WTC11 (cell line): ENCODE measurements around the gene CBX5.

Source experiments
- CTCF ChIP-seq: fragments of 200-600 bp; IDR thresholded peaks from 2 replicates; pipeline ENCODE4 v1.8.0; 2022; ENCODE audit warnings: antibody characterized with exemption
- EMX1 ChIP-seq: fragments of 250-450 bp; sonication (Bioruptor Pico); IDR thresholded peaks from 2 replicates; pipeline ENCODE4 v1.8.0; 2021; ENCODE audit warnings: mild to moderate bottlenecking
- FOXK1 ChIP-seq: sonication (generic); formaldehyde crosslinking; IDR thresholded peaks from 2 replicates; pipeline ENCODE4 v1.8.0; 2022; ENCODE audit warnings: mild to moderate bottlenecking, moderate library complexity, missing genetic modification reagents
- JUN ChIP-seq: sonication (generic); formaldehyde crosslinking; IDR thresholded peaks from 2 replicates; pipeline ENCODE4 v1.8.0; 2023; ENCODE audit warnings: mild to moderate bottlenecking, missing genetic modification reagents
- MAX ChIP-seq: sonication (generic); formaldehyde crosslinking; IDR thresholded peaks from 2 replicates; pipeline ENCODE4 v1.8.0; 2022; ENCODE audit warnings: mild to moderate bottlenecking, missing genetic modification reagents
- MXD4 ChIP-seq: fragments of 250-450 bp; sonication (Bioruptor Pico); IDR thresholded peaks from 2 replicates; pipeline ENCODE4 v1.8.0; 2021; ENCODE audit warnings: mild to moderate bottlenecking, moderate library complexity, borderline replicate concordance
- NR3C1 ChIP-seq: sonication (generic); formaldehyde crosslinking; conservative IDR thresholded peaks from 2 replicates; pipeline ENCODE4 v1.8.1; 2023; ENCODE audit warnings: low read depth, mild to moderate bottlenecking, missing genetic modification reagents
- SMAD4 ChIP-seq: sonication (generic); formaldehyde crosslinking; IDR thresholded peaks from 2 replicates; pipeline ENCODE4 v1.8.0; 2022; ENCODE audit warnings: mild to moderate bottlenecking, missing genetic modification reagents
- SP1 ChIP-seq: sonication (generic); formaldehyde crosslinking; conservative IDR thresholded peaks from 2 replicates; pipeline ENCODE4 v1.8.1; 2022; ENCODE audit warnings: missing genetic modification reagents
- ZNF121 ChIP-seq: sonication (generic); formaldehyde crosslinking; IDR thresholded peaks from 2 replicates; pipeline ENCODE4 v1.8.0; 2023; ENCODE audit warnings: missing genetic modification reagents
- TF ChIP-seq, protein P1 (sequence below): sonication (generic); formaldehyde crosslinking; IDR thresholded peaks from 2 replicates; pipeline ENCODE4 v1.8.0; 2023; ENCODE audit warnings: missing genetic modification reagents, mild to moderate bottlenecking, borderline replicate concordance
- TF ChIP-seq, protein P2 (sequence below): sonication (generic); formaldehyde crosslinking; IDR thresholded peaks from 2 replicates; pipeline ENCODE4 v1.8.0; 2022; ENCODE audit warnings: mild to moderate bottlenecking, missing genetic modification reagents
- TF ChIP-seq, protein P3 (sequence below): fragments of 250-450 bp; sonication (Bioruptor Pico); IDR thresholded peaks from 2 replicates; pipeline ENCODE4 v2.1.2; 2022; ENCODE audit warnings: mild to moderate bottlenecking, moderate library complexity

GRCh38 chr12:54300225-54300731, 20.4 kb upstream of the CBX5 start:
- no peak for TF ChIP-seq NR3C1
- TF ChIP-seq, protein P1, sequence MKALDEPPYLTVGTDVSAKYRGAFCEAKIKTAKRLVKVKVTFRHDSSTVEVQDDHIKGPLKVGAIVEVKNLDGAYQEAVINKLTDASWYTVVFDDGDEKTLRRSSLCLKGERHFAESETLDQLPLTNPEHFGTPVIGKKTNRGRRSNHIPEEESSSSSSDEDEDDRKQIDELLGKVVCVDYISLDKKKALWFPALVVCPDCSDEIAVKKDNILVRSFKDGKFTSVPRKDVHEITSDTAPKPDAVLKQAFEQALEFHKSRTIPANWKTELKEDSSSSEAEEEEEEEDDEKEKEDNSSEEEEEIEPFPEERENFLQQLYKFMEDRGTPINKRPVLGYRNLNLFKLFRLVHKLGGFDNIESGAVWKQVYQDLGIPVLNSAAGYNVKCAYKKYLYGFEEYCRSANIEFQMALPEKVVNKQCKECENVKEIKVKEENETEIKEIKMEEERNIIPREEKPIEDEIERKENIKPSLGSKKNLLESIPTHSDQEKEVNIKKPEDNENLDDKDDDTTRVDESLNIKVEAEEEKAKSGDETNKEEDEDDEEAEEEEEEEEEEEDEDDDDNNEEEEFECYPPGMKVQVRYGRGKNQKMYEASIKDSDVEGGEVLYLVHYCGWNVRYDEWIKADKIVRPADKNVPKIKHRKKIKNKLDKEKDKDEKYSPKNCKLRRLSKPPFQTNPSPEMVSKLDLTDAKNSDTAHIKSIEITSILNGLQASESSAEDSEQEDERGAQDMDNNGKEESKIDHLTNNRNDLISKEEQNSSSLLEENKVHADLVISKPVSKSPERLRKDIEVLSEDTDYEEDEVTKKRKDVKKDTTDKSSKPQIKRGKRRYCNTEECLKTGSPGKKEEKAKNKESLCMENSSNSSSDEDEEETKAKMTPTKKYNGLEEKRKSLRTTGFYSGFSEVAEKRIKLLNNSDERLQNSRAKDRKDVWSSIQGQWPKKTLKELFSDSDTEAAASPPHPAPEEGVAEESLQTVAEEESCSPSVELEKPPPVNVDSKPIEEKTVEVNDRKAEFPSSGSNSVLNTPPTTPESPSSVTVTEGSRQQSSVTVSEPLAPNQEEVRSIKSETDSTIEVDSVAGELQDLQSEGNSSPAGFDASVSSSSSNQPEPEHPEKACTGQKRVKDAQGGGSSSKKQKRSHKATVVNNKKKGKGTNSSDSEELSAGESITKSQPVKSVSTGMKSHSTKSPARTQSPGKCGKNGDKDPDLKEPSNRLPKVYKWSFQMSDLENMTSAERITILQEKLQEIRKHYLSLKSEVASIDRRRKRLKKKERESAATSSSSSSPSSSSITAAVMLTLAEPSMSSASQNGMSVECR: no peak
- no peak for TF ChIP-seq CTCF
- no peak for TF ChIP-seq MAX (CRISPR knock-in tag)
- TF ChIP-seq ZNF121: no peak
- no peak for TF ChIP-seq SP1 (CRISPR knock-in tag)
- TF ChIP-seq FOXK1 (CRISPR knock-in tag): no peak
- TF ChIP-seq MXD4 (CRISPR knock-in tag): no peak
- TF ChIP-seq, protein P2, sequence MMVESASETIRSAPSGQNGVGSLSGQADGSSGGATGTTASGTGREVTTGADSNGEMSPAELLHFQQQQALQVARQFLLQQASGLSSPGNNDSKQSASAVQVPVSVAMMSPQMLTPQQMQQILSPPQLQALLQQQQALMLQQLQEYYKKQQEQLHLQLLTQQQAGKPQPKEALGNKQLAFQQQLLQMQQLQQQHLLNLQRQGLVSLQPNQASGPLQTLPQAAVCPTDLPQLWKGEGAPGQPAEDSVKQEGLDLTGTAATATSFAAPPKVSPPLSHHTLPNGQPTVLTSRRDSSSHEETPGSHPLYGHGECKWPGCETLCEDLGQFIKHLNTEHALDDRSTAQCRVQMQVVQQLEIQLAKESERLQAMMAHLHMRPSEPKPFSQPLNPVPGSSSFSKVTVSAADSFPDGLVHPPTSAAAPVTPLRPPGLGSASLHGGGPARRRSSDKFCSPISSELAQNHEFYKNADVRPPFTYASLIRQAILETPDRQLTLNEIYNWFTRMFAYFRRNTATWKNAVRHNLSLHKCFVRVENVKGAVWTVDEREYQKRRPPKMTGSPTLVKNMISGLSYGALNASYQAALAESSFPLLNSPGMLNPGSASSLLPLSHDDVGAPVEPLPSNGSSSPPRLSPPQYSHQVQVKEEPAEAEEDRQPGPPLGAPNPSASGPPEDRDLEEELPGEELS (CRISPR knock-in tag): no peak
- TF ChIP-seq, protein P3, sequence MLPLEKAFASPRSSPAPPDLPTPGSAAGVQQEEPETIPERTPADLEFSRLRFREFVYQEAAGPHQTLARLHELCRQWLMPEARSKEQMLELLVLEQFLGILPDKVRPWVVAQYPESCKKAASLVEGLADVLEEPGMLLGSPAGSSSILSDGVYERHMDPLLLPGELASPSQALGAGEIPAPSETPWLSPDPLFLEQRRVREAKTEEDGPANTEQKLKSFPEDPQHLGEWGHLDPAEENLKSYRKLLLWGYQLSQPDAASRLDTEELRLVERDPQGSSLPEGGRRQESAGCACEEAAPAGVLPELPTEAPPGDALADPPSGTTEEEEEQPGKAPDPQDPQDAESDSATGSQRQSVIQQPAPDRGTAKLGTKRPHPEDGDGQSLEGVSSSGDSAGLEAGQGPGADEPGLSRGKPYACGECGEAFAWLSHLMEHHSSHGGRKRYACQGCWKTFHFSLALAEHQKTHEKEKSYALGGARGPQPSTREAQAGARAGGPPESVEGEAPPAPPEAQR (CRISPR knock-in tag): no peak
- TF ChIP-seq JUN: no peak
- no peak for TF ChIP-seq EMX1 (CRISPR knock-in tag)
- TF ChIP-seq SMAD4 (CRISPR knock-in tag): no peak
